Stimulated activated CD8-positive, alpha-beta memory T cell treated with anti-CD3 and anti-CD28 coated beads, Interleukin-4, amount 100 ng/mL, for 24 hours (primary cell): ENCODE data around the gene DCLK1.
"Not testable (repeated sequence)": the region's sequence is repeated elsewhere in the genome, so short reads cannot be mapped to it uniquely, and the experiment has no call there.

Source experiments
- DNase-seq: peaks from one replicate; pipeline ENCODE4 v3.0.0-alpha.2; 2020; ENCODE audit warnings: low read depth

The DCLK1 gene

DNA sequence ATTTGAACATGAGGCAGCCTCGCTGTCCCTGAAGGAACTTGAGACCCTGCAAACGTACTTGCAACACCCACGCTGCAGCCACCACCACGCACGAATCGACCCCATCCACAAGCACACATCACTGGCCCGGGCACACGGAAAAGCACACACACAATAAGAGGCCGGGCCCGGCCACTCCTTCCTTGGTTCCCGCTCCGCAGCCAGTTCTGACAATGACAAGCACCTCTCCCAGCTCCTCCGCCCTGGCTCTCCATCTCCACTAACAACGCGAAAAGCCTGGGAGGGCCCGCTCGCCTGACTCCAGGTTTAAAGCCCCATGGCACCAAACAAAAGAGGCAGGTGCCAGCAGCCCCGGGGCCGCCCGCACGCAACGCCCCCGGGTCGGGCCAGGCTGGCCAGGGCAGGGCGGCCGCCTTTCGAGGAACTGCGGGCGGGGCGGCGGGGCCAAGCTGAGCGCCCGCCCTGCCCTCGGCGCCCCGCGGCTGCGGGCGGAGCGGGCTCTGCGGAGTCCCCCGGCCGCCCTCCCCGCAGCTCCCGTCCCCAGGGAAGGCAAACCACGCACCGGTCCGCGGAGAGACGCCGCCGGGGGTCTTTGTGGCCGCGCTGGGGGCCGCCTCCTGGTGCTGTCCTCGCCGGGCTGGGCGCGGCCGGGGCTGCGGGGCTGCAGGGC, 495 bp downstream of the DCLK1 start:
- no peak for DNase-seq

DNA sequence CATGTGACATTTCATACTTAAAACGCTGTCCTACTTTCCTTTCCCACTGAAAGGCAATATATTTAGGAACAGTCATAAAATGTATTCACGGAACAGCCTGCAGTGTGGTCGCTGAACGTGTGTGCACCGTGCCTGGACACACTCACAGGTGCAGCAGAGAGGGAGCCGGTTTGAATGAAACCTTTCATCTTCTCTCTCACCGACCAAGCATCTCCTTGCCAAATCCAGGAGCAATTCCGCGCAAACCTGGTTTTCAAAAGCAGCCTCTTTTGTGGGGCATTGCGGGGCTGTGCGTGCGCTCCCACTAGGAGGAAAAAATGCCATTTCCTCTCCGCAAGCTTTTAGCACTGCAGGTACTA, 1.0 kb downstream of the DCLK1 start:
- no peak for DNase-seq

DNA sequence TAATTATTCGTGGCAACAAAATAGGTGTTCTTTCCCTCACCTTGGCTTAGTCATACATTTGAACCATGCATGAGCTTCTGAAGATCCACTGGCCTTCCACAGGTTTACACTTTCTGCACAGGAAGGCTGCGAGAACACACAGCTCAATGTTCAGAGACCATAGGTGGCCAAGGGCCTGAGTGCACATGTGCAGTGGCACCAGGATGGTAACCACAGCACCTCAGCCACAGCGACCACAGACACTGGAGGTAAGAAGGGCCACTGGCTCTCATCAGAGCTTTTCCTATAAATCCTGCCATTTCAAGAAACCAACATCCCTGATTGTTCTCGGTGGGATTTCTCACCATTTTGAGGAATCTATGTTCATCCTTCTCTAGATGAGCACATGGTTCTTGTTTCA, 1.6 kb downstream of the DCLK1 start:
- no peak for DNase-seq

DNA sequence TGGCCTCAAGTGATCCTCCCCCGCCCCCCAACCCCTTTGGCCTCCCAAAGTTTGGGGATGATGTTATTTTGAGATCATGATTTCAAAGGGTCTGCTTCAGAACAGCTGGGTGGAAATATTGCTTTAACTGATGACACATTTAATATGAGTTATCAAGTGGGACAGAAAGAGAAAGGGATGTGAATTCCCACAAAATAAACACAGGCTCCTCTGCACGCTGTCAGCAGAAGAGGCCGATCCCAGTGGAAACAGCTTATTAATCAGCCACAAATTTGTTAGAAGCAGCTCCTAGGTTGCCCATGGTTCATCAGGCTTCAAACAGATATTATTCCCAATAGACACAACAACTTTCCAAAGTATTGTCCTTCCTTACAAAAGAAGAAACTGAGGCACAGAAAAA, 4.7 kb downstream of the DCLK1 start:
- no peak for DNase-seq

DNA sequence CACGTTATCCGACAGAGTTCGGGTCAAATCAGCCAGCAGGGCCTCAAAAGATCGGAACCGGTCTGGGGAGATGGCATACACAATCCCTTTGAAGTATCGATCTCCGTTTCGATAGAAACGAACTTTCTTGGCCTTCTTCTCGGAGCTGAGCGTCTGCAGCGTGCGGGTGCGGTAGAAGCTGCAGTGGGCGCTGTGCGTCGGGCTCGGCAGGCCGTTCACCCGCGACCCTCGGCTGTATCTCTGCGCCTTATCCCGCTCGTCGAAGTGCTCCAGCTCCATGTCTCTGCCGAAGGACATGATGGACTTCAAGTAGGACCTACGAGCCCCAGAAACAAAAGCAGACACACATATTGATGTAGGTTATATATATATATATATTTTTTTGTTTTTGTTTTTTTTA, 5.3 kb downstream of the DCLK1 start:
- no peak for DNase-seq

DNA sequence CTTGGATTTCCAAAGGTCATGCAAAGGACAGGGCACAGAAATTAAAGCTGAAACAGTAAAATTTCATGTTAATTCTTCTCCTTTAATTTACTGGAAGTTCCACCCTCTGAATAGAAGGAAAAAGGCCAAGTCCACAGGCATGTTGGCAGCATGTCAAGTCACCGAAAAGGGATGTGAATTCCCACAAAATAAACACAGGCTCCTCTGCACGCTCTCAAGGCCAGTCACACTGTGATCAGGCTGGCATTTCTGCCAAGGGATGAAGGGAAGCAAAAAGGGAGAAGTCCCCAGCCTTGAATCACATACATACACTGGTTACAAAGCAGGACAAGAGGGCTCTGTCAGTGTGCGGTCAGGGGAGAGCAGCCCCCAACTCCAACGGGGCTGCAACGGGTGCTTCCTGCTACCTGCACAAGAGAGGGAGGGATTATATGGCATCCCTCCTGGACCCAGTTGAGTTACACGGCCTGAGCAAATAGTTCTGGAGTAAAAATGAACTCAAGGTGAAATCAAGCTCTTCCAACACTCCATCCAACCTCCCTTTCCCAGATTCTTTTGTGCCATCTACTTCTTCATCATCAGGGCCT, 6.9 kb downstream of the DCLK1 start:
- no peak for DNase-seq

DNA sequence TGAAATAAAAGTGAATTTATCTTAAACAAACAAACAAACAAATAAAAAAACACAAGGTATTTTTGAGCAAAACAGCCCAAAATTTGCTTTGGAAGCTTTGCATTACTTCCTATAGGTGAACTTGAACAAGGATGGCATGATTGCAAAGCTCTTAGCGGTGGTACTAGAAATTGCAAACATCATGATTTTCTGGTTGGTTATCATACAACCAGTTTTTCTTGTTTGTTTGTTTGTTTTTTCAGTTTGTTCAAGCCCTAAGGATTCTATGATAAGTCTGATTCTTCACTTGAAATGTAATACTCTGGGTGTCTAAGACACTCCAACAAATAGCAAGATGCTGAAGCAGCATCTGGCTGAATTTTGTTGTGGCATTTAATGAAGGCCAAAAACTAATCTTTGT, 15.9 kb downstream of the DCLK1 start:
- no peak for DNase-seq

DNA sequence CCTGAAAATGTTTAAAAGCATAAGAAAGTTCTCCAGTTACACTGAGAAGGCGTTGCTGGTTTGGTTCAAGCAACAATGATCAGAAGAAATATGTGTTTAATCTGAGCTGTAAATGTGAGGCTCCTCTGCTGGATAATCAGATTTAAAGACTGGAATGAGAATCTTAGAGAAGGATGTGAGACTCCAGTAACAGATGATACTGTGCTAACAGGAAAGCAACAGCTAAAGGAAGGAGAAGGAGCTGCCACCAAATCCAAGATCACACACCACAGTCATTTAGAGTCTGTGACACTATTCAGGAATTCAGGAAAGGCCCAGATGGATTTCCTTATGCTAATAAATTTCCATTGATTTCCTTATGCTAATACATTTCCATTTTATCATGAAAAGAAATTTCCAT, 16.9 kb downstream of the DCLK1 start:
- no peak for DNase-seq

DNA sequence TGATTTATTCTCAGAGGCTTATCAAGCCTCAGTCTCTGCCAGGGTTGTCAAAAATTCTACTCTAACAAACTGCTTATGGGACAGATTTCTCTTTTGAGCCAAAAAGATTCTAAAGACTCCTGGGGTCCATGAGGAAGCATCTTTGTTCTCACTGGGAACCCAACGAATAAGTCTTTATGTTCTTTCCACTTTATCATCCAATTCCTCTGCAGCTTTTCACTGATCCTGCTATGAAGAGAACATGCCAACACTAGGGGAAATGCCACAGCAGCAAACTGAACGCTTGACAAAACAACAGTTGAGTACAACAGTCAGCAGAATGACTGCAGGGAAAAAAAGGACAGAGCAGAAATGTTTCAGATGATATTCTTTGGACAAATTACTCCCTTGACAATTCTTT, 22.2 kb downstream of the DCLK1 start:
- no peak for DNase-seq

DNA sequence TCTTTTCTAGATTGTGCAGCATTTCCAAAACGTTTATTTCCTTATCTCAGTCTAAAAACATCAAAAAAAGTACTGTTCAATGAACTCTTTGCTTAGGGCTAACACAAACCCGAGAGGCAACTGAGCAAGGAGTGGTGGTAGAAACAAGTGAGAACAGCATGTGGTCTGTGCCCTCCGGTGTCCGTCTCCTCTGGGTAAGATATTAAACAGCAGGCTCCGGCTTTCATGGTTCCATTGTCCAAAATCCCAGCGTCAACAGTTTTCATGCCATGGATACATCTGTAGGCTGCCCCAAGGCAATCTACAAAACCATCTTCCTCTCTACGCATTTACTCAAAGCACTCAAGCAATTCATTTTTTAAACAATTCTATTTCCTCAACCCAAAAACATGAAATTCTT, 22.8 kb downstream of the DCLK1 start:
- no peak for DNase-seq

DNA sequence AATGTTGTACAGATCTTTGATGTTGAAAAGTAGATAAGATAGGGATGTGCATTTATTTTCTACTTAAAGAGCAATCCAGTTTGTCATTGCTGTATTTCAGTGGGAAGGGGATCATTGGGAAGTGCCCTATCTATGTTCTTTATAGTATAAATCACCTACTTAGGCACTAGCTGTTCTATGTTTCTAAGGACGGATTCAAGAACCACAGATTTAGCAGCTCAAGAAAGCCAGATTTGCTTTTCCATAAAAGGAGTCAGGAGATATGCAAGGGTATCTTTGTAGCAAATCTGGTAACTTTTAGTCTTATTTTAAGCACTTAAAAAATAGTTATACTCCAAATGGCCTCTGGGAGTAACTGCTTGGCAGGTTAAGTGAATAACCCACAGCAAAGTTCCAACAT, 23.7 kb downstream of the DCLK1 start:
- no peak for DNase-seq

DNA sequence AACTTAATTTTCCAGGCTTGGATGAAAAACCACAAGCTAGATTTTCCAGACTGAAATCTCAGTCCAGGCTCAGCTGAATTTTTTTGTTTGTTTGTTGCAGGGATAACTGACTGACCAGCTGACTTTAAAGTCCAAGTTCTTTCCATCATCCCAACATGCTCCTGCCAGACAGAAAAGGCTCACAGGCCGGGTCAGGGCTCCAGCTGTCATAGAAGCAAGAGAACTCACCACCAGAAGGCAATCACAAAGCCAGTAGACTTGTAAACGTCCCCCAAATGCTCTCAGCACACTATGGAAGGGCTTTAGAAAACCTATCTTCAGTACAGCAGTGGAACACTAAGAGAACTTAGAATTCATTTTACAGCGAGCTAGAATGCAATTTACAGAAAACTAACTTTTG, 25.5 kb downstream of the DCLK1 start:
- no peak for DNase-seq

DNA sequence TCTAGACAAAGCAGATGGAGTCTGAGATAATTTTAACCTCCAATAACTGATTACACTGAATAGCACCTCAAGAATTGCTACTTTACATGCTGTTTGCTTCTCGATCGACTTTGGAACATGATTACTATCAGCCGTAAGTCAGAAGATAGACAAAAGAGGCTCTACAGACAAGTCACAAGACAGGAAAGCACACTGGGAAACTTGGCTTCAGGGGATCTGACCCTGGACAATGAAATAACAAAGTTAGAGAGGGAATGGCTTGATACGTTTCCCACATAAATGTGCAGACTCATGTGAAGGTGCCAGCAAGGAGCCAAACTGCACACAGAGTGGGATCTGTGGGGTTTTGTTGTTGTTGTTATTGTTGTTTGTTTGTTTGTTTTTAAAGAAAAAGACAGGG, 28.5 kb downstream of the DCLK1 start:
- DNase-seq, result no peak

DNA sequence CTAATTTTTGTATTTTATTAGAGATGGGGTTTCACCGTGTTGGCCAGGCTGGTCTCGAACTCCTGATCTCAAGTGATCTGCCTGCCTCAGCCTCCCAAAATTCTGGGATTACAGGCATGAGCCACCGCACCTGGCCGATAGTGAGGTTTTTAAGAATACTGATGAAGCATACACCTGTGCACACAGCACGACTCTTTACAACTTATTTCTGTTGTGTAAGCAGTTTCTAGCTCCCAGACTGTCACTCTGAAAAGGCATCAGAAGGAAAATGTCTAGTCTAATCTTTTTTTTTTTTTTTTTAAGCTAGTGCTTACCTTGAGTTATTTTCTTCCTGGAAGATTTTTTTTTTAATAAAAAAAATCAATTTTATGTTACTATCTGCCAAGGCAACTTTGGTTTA, 29.3 kb downstream of the DCLK1 start:
- DNase-seq, result not testable (repeated sequence)

DNA sequence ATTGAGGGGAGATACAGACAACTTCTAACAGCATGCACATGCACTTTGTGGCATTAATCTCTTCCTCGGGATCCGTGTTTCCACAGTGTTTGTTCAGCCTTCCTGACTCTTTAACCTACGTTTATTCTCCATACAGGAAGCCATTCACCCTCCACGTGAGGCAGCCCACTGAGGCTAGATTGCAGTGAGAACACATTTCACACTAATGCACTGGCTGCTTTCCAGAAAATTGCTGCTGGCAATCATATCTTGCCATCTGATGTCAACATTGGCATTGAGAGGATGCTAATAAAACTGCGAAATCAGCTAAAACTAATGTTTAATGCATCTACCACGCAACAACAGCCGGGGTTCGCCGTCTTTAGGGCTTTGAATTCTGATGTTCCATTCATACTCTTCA, 30.0 kb downstream of the DCLK1 start:
- DNase-seq, result no peak

DNA sequence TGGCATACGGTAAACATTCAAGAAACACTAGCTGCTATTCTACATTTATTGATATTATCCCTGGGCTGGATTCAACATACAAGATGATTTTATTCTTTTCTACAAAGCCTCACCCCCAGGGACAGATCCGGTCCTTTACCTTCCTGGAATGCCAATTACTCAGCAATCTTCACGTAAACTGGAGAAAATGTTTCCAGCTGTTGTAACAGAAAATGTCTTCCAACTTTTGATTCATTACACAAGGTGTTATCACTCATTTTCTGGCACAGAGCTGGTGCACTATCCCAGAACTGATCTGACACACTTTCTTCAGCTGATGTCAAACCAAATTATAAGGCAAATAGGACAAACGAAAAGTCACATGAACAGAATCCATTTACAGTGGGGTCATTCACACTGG, 33.1 kb downstream of the DCLK1 start:
- no peak for DNase-seq

DNA sequence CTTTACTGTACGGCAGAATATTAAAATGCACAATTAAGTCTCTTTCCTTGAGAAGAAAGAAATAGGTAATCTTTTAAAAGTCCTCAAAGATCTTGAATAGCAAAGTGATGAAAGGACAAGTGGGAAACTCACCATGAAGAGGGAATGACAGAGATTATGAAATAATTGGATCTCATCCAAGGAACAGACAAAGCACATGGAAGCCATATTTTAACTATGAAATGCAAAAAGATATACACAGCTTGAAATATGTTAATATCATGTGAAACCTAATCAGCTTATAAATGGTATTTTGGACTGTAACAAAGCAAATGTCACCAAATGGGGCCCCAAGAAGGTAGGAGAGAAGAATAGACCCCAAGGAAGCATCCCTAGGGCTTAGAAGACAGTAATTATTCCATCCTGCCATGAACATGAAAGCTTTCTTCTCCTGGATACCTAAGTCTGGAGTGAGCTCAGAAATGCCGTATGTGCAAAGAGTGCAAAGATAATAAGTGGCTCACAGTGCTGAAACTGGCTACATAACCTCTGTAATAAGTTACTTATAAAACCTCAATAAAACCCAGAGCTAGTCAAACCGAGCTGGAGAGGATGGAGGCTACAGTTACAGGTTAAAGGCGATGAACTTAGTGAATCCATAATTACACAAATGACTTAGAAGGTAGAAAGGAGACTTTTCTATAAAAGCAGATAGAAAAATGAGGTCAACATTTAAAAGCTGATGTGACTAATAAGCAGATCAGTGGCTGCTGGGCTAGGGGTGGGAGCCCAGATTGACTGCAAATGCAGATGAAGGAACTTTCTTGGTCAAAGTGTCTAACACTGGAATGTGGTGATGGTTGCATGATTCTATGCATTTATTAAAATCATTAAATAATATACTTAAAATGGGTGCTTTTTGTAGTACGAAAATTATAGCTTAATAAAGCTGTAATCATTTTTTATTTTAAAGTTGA, 34.4 kb downstream of the DCLK1 start:
- no peak for DNase-seq

DNA sequence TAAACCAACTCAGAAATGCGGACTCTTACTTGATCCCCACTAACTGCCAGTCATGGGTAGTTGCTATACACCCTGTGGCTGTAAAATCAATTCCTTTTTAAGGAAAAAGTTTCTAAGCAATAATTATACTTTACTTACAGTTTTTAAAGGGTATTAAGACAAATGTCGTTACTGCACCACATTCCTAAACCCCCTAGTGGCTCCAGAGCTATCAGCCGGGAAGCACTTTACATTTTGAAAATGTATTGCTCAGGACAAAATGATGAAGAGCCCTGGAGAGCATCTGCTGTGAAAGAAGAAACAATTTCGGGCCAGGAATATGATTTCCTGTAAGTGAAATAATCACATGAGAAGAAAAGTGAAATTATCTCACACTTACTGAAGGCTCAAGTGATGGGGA, 36.7 kb downstream of the DCLK1 start:
- DNase-seq, result no peak

DNA sequence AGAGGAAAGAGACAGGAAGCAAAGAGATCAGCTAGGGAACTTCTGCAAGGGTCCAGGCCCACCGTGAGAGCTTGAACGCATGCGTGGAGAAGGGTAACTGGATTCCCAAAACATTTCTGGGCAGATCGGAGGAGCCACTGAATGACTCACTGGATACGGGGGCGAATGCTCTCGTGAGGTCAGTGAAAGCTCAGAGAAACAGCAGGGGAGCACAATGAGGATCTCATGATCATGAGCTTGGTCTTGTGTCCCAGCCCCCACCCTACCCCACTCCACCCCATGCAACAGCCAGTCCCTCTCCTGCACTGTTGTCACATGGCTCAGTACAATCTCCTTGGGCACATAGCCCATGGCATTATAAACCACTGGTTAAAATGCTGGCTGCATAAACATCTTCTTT, 40.6 kb downstream of the DCLK1 start:
- DNase-seq, result no peak

DNA sequence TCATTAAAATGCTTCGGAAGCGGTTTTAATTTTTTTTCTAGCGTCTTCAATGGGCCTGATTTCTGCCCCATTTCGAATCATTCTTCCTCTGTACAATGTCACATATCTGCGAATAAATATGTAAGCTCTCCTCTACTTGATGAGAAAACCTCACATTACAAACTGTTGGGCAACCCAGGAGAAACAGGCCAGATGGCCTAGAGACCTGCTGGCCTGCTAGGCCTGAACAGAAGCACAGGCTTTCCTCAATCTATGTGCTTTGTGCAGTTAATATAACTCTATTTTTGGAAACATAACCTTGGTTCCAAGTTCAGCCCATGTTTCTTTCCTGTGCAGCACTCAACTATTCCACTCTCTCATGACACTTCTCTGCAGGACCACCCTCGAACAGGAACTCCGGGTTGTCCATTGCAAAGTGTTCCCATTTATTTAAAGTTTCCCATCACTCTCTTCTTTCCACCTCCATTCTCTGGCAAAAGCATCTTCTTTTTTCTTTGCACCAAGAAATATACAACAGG, 42.0 kb downstream of the DCLK1 start:
- DNase-seq, result no peak

DNA sequence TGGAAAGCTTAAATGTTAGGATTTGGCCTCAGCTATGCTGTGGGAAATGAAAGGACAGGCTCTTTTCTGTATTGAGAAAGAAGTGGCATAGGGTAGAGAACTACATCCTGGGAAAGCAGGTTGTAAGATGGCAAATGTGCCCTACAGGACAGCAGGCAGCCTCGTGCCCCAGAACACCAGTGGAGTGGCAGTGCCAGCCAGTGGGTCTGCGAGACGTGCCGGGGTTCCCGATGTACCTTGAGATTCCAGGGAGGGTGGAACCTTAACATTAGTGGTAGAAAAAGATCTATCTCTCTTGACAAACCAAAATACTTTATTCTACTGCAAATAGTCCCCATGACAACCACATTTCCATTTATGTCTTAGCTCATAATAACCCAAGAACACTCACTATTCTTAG, 42.7 kb downstream of the DCLK1 start:
- no peak for DNase-seq

DNA sequence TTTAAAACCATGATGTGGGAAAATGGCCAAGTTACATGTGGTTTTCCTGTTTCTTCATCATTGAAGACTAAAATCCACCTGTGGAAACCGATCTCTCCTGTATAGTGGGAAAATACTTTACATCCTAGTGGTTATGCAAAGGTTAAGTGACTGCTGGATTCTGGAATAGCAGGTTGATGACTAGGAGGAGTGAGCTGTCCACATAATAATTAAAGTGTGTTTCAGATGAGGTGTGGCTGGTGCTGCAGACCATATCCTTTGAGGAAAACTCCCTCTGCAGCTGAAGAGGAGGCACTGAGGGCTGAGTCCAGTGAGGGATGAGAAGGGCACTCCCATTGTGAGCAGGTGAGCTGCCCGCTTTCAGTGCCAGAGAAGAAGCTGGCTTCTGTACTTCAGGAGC, 43.2 kb downstream of the DCLK1 start:
- no peak for DNase-seq

DNA sequence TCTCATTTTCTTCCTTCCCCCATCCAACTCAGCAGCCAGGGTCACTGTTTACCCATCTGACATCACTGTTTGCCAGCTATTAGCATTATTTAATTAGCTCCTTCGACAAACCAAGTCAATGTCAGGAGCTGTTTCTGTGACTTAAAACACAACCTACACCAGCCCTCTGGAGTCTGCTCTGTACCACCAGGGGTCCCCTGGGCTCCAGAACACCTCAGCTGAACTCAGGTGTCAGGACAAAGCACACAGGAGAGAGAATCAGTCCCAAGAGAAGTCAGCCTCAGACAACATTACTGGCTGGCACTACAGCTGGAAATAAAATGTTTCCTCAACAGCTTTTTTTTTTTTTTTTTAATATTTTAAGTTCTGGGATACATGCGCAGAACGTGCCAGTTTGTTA, 45.1 kb downstream of the DCLK1 start:
- no peak for DNase-seq
